WTC11 (cell line): ENCODE results near the gene HS3ST4. TPM values are rescaled to one million over a fixed set of nuclear protein-coding genes. Genes with fewer than 3 reads are reported as not detected.

Source experiments
- ATAC-seq: fragments of 200-7000 bp; cut with Tn5 transposase; 2 replicates; pipeline ENCODE4 v1.10.0; 2021; ENCODE audit warnings: mild to moderate bottlenecking, moderate library complexity
- CTCF ChIA-PET: fragments of 300-600 bp; sonication (Branson Sonifier 250); formaldehyde crosslinking; loops from one replicate; lab custom pipeline; 2021; ENCODE audit warnings: antibody characterized with exemption; lab: Charles Lee
- POLR2A ChIA-PET: fragments of 350-600 bp; sonication (Branson Sonifier 250); formaldehyde crosslinking; loops from one replicate; lab custom pipeline; 2021; ENCODE audit warnings: antibody characterized with exemption; lab: Charles Lee
- DNase-seq: peaks from one replicate; pipeline ENCODE4 v3.0.0; 2021; ENCODE audit warnings: low spot score
- H3K27ac Mint-ChIP-seq: 2 replicates; pipeline ENCODE4 v1.8.0; 2021; ENCODE audit warnings: mixed read lengths
- H3K27me3 Mint-ChIP-seq: 2 replicates; pipeline ENCODE4 v1.8.0; 2021; ENCODE audit warnings: low read depth, mild to moderate bottlenecking, moderate library complexity, mixed read lengths
- H3K36me3 Mint-ChIP-seq: 2 replicates; pipeline ENCODE4 v1.8.0; 2021; ENCODE audit warnings: mixed read lengths
- H3K4me1 Mint-ChIP-seq: 2 replicates; pipeline ENCODE4 v1.8.0; 2022; ENCODE audit warnings: mixed read lengths
- H3K4me3 Mint-ChIP-seq: 2 replicates; pipeline ENCODE4 v1.8.0; 2021; ENCODE audit warnings: mild to moderate bottlenecking, moderate library complexity, mixed read lengths
- H3K9me3 Mint-ChIP-seq: 2 replicates; pipeline ENCODE4 v1.8.0; 2021; ENCODE audit warnings: mixed read lengths
- CBFB ChIP-seq: sonication (generic); formaldehyde crosslinking; IDR thresholded peaks from 2 replicates; pipeline ENCODE4 v1.8.1; 2022; ENCODE audit warnings: mild to moderate bottlenecking, low read depth, missing genetic modification reagents
- CTCF ChIP-seq: fragments of 200-600 bp; IDR thresholded peaks from 2 replicates; pipeline ENCODE4 v1.8.0; 2022; ENCODE audit warnings: antibody characterized with exemption
- GRHL2 ChIP-seq: fragments of 250-450 bp; sonication (Bioruptor Pico); IDR thresholded peaks from 2 replicates; pipeline ENCODE4 v1.8.0; 2022; ENCODE audit warnings: mild to moderate bottlenecking, moderate library complexity; ENCODE audit not compliant: insufficient replicate concordance, severe bottlenecking
- GTF2I ChIP-seq: fragments of 250-450 bp; sonication (Bioruptor Pico); conservative IDR thresholded peaks from 2 replicates; pipeline ENCODE4 v1.4.0; 2021; ENCODE audit warnings: mild to moderate bottlenecking
- IRF2 ChIP-seq: sonication (generic); formaldehyde crosslinking; IDR thresholded peaks from 2 replicates; pipeline ENCODE4 v1.8.0; 2022; ENCODE audit warnings: low read depth, missing genetic modification reagents, borderline replicate concordance
- NFE2L1 ChIP-seq: sonication (generic); formaldehyde crosslinking; IDR thresholded peaks from 2 replicates; pipeline ENCODE4 v1.8.1; 2023; ENCODE audit warnings: missing genetic modification reagents
- NFYB ChIP-seq: sonication (generic); formaldehyde crosslinking; conservative IDR thresholded peaks from 2 replicates; pipeline ENCODE4 v1.8.0; 2022; ENCODE audit warnings: low read depth, missing genetic modification reagents
- NR1H2 ChIP-seq: sonication (generic); formaldehyde crosslinking; IDR thresholded peaks from 2 replicates; pipeline ENCODE4 v1.9.0; 2021; ENCODE audit warnings: mild to moderate bottlenecking, moderate library complexity, missing genetic modification reagents
- SMAD3 ChIP-seq: sonication (generic); formaldehyde crosslinking; IDR thresholded peaks from 2 replicates; pipeline ENCODE4 v1.8.0; 2022; ENCODE audit warnings: missing genetic modification reagents, mild to moderate bottlenecking, borderline replicate concordance
- SMAD4 ChIP-seq: sonication (generic); formaldehyde crosslinking; IDR thresholded peaks from 2 replicates; pipeline ENCODE4 v1.8.0; 2022; ENCODE audit warnings: mild to moderate bottlenecking, missing genetic modification reagents
- SOX15 ChIP-seq: fragments of 250-450 bp; sonication (Bioruptor Pico); IDR thresholded peaks from 2 replicates; pipeline ENCODE4 v1.9.0; 2021; ENCODE audit warnings: mild to moderate bottlenecking
- TEAD1 ChIP-seq: sonication (generic); formaldehyde crosslinking; IDR thresholded peaks from 2 replicates; pipeline ENCODE4 v1.8.0; 2022; ENCODE audit warnings: mild to moderate bottlenecking, missing genetic modification reagents
- ZBTB21 ChIP-seq: sonication (generic); formaldehyde crosslinking; IDR thresholded peaks from 2 replicates; pipeline ENCODE4 v1.8.1; 2023; ENCODE audit warnings: mild to moderate bottlenecking, missing genetic modification reagents, borderline replicate concordance
- ZNF219 ChIP-seq: sonication (generic); formaldehyde crosslinking; IDR thresholded peaks from 2 replicates; pipeline ENCODE4 v1.8.0; 2023; ENCODE audit warnings: missing genetic modification reagents, mild to moderate bottlenecking, borderline replicate concordance
- ZNF232 ChIP-seq: sonication (generic); formaldehyde crosslinking; IDR thresholded peaks from 2 replicates; pipeline ENCODE4 v1.8.0; 2022; ENCODE audit warnings: mild to moderate bottlenecking, missing genetic modification reagents
- ZNF425 ChIP-seq: fragments of 250-450 bp; sonication (Bioruptor Pico); conservative IDR thresholded peaks from 2 replicates; pipeline ENCODE4 v1.9.0; 2021; ENCODE audit warnings: mild to moderate bottlenecking
- total RNA-seq: library from RNA; stranded (reverse); gene quantifications from 3 replicates; pipeline ENCODE4 v1.2.3, GENCODE V29; 2021
- TF ChIP-seq, protein P1 (sequence below): fragments of 250-450 bp; sonication (Bioruptor Pico); IDR thresholded peaks from 2 replicates; pipeline ENCODE4 v2.1.2; 2022; ENCODE audit warnings: mild to moderate bottlenecking, moderate library complexity
- TF ChIP-seq, protein P2 (sequence below): sonication (generic); formaldehyde crosslinking; IDR thresholded peaks from 2 replicates; pipeline ENCODE4 v1.8.0; 2023; ENCODE audit warnings: missing genetic modification reagents
- TF ChIP-seq, protein P3 (sequence below): sonication (generic); formaldehyde crosslinking; IDR thresholded peaks from 2 replicates; pipeline ENCODE4 v1.8.1; 2023; ENCODE audit warnings: mild to moderate bottlenecking, moderate library complexity, missing genetic modification reagents
- TF ChIP-seq, protein P4 (sequence below): sonication (generic); formaldehyde crosslinking; IDR thresholded peaks from 2 replicates; pipeline ENCODE4 v1.8.1; 2022; ENCODE audit warnings: mild to moderate bottlenecking, moderate library complexity, missing genetic modification reagents
- TF ChIP-seq, protein P5 (sequence below): fragments of 250-450 bp; sonication (Bioruptor Pico); IDR thresholded peaks from 2 replicates; pipeline ENCODE4 v1.9.0; 2021; ENCODE audit warnings: mild to moderate bottlenecking
- TF ChIP-seq, protein P6 (sequence below): sonication (generic); formaldehyde crosslinking; conservative IDR thresholded peaks from 2 replicates; pipeline ENCODE4 v1.8.1; 2022; ENCODE audit warnings: mild to moderate bottlenecking, missing genetic modification reagents
- TF ChIP-seq, protein P7 (sequence below): sonication (generic); formaldehyde crosslinking; IDR thresholded peaks from 2 replicates; pipeline ENCODE4 v1.8.1; 2023; ENCODE audit warnings: mild to moderate bottlenecking, missing genetic modification reagents

HS3ST4 gene
- total RNA-seq, 1 experiment from 2014 or later, result 5.4 TPM

GRCh38 chr16:25988882-25989281 lies 297.1 kb downstream of the HS3ST4 start (continued):
- TF ChIP-seq, protein P1, sequence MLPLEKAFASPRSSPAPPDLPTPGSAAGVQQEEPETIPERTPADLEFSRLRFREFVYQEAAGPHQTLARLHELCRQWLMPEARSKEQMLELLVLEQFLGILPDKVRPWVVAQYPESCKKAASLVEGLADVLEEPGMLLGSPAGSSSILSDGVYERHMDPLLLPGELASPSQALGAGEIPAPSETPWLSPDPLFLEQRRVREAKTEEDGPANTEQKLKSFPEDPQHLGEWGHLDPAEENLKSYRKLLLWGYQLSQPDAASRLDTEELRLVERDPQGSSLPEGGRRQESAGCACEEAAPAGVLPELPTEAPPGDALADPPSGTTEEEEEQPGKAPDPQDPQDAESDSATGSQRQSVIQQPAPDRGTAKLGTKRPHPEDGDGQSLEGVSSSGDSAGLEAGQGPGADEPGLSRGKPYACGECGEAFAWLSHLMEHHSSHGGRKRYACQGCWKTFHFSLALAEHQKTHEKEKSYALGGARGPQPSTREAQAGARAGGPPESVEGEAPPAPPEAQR (CRISPR knock-in tag), result no peak
- TF ChIP-seq CBFB (no peak), TEAD1 (no peak), ZNF219 (CRISPR knock-in tag) (no peak), SMAD3 (CRISPR knock-in tag) (no peak), ZNF232 (CRISPR knock-in tag) (no peak)

GRCh38 chr16:25996052-25996451 lies 304.3 kb downstream of the HS3ST4 start:
- Mint-ChIP-seq H3K36me3 (no peaks in the 10 kb centered on the region), H3K4me1 (no peaks in the 10 kb centered on the region), H3K9me3 (peaks cover 16% of the 10 kb centered on the region), H3K27me3 (no peaks in the 10 kb centered on the region; the same call in 1 of the 2 replicates), H3K4me3 (no peak overlapping the region), H3K27ac (no peak overlapping the region)
- POLR2A ChIA-PET, result no interaction called here
- CTCF ChIA-PET, result interaction anchor here (1.0 kb wide), 1 partner anchor 54 kb away, joined by 3 read pairs; no protein-coding TSS in a partner anchor
- ATAC-seq, result no peak
- DNase-seq, result no peak
- TF ChIP-seq CTCF (no peak), NFE2L1 (CRISPR knock-in tag) (no peak), SOX15 (CRISPR knock-in tag) (no peak), IRF2 (CRISPR knock-in tag) (no peak), NR1H2 (no peak), ZBTB21 (CRISPR knock-in tag) (no peak), GRHL2 (CRISPR knock-in tag) (no peak), ZNF425 (no peak), NFYB (CRISPR knock-in tag) (no peak), SMAD3 (CRISPR knock-in tag) (no peak), SMAD4 (CRISPR knock-in tag) (no peak), GTF2I (no peak)
- TF ChIP-seq, protein P2, sequence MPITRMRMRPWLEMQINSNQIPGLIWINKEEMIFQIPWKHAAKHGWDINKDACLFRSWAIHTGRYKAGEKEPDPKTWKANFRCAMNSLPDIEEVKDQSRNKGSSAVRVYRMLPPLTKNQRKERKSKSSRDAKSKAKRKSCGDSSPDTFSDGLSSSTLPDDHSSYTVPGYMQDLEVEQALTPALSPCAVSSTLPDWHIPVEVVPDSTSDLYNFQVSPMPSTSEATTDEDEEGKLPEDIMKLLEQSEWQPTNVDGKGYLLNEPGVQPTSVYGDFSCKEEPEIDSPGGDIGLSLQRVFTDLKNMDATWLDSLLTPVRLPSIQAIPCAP (CRISPR knock-in tag), result no peak
- TF ChIP-seq, protein P3, sequence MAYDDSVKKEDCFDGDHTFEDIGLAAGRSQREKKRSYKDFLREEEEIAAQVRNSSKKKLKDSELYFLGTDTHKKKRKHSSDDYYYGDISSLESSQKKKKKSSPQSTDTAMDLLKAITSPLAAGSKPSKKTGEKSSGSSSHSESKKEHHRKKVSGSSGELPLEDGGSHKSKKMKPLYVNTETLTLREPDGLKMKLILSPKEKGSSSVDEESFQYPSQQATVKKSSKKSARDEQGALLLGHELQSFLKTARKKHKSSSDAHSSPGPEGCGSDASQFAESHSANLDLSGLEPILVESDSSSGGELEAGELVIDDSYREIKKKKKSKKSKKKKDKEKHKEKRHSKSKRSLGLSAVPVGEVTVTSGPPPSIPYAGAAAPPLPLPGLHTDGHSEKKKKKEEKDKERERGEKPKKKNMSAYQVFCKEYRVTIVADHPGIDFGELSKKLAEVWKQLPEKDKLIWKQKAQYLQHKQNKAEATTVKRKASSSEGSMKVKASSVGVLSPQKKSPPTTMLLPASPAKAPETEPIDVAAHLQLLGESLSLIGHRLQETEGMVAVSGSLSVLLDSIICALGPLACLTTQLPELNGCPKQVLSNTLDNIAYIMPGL (CRISPR knock-in tag), result no peak
- TF ChIP-seq, protein P4, sequence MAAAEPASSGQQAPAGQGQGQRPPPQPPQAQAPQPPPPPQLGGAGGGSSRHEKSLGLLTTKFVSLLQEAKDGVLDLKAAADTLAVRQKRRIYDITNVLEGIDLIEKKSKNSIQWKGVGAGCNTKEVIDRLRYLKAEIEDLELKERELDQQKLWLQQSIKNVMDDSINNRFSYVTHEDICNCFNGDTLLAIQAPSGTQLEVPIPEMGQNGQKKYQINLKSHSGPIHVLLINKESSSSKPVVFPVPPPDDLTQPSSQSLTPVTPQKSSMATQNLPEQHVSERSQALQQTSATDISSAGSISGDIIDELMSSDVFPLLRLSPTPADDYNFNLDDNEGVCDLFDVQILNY, result no peak
- TF ChIP-seq, protein P5, sequence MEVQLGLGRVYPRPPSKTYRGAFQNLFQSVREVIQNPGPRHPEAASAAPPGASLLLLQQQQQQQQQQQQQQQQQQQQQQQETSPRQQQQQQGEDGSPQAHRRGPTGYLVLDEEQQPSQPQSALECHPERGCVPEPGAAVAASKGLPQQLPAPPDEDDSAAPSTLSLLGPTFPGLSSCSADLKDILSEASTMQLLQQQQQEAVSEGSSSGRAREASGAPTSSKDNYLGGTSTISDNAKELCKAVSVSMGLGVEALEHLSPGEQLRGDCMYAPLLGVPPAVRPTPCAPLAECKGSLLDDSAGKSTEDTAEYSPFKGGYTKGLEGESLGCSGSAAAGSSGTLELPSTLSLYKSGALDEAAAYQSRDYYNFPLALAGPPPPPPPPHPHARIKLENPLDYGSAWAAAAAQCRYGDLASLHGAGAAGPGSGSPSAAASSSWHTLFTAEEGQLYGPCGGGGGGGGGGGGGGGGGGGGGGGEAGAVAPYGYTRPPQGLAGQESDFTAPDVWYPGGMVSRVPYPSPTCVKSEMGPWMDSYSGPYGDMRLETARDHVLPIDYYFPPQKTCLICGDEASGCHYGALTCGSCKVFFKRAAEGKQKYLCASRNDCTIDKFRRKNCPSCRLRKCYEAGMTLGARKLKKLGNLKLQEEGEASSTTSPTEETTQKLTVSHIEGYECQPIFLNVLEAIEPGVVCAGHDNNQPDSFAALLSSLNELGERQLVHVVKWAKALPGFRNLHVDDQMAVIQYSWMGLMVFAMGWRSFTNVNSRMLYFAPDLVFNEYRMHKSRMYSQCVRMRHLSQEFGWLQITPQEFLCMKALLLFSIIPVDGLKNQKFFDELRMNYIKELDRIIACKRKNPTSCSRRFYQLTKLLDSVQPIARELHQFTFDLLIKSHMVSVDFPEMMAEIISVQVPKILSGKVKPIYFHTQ (CRISPR knock-in tag), result no peak
- TF ChIP-seq, protein P6, sequence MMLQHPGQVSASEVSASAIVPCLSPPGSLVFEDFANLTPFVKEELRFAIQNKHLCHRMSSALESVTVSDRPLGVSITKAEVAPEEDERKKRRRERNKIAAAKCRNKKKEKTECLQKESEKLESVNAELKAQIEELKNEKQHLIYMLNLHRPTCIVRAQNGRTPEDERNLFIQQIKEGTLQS (CRISPR knock-in tag), result no peak
- TF ChIP-seq, protein P7, sequence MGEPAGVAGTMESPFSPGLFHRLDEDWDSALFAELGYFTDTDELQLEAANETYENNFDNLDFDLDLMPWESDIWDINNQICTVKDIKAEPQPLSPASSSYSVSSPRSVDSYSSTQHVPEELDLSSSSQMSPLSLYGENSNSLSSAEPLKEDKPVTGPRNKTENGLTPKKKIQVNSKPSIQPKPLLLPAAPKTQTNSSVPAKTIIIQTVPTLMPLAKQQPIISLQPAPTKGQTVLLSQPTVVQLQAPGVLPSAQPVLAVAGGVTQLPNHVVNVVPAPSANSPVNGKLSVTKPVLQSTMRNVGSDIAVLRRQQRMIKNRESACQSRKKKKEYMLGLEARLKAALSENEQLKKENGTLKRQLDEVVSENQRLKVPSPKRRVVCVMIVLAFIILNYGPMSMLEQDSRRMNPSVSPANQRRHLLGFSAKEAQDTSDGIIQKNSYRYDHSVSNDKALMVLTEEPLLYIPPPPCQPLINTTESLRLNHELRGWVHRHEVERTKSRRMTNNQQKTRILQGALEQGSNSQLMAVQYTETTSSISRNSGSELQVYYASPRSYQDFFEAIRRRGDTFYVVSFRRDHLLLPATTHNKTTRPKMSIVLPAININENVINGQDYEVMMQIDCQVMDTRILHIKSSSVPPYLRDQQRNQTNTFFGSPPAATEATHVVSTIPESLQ (CRISPR knock-in tag), result no peak
